ENCODE results near the gene MRPS2.
A peak's percentile ranks its signal among the peaks of the same experiment; 100 is the strongest.

The MRPS2 gene

DNA sequence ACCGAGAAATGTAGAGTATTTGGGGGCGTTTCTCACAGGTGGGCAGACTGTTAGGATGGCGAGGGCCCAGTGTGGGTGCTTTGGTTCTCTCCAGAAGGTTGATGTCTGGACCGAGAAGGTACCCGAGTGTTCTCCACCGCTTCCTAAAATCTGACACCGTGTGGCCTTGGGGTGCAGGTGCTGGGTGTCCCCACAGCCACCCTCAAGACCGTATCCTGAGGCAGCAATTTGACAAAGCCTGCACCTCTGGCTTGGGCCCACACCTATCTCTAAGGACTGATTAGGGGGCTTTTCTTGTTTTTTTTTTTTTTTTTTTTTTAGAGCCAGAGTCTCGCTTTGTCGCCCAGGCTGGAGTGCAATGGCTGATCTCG is 19.6 kb upstream of the MRPS2 start:
- no peak for DNase-seq

DNA sequence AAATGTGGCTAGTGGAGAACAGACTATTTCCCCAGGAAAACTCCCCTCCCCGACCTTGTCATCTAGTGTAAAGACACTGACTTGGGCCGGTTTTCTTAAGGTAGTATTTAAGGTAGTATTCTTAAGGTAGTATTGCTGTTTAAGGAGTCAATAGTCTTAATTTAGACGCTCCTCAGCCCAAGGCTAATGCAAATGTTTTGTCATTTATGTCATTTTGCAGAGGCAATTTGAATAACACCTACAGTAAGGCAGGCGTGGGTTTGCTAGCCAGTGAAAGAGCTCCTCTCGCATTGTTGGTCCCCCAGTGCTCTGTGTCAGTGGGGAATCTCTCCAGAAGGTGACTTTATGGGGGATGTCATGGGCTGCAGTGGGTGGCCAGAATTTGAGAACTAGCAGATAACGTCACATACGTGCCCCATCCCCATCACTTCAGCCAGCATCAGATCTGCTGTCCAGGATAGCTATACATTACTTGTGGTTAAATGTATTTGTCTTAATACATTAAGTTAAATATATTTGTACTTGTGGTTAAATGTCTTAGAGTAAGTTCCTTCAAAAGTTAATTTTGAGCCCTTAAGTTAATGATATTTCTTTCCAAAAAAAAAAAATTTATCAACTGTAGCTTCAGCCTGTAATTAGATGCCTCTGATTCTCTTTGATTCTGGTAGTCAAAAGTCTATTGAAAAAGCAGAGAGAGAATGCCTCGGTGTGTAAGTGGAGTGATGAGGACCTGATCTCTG is 18.3 kb upstream of the MRPS2 start:
- no peak for DNase-seq

DNA sequence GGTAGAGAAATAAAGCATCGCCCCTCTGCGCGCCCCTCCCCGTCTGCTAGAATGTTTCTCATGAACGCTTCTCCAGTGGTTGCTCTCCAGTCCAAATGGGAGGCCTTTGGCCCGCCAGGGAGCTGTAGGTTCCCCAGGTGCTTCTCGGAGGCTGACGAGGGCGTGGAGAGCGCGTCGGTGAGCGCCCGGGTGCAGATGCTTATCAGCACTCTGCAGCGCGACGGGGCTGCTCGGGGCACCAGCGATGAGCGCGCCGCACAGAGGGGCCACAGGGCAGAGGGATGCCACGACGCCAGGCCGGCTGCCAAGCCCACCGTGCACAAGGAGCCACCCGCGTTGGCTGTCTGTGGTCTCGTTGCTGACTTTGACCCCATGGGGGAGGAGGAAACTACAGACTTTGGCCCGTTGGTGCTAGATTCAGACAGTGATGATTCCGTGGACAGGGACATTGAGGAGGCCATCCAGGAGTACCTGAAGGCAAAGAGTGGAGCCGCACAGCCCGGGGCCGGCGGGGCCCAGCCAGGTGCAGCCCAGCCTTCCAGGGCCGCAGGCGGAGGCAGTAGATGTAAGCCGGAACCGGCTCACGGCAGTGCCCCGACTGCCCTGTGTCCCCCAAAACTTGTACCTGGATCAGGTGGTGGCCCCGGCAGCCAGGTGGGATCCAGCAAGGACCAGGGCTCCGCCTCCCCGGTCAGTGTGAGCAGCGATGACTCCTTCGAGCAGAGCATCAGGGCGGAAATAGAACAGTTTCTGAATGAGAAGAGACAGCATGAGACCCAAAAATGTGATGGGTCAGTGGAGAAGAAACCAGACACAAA is 15.8 kb upstream of the MRPS2 start:
- DNase-seq = no peak

DNA sequence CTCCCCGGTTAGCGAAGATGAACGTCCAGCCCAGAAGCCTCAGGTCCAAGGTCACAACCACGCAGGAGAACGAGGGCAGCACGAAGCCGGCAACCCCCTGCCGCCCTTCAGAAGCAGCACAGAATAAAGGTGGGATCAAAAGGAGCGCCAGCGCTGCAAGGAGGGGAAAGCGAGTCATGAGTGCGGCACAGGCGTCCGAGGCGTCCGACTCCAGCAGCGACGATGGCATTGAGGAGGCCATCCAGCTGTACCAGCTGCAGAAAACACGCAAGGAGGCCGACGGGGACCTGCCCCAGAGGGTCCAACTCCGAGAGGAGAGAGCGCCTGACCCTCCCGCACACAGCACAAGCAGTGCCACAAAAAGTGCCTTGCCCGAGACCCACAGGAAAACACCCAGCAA is 15.1 kb upstream of the MRPS2 start:
- no peak for DNase-seq

DNA sequence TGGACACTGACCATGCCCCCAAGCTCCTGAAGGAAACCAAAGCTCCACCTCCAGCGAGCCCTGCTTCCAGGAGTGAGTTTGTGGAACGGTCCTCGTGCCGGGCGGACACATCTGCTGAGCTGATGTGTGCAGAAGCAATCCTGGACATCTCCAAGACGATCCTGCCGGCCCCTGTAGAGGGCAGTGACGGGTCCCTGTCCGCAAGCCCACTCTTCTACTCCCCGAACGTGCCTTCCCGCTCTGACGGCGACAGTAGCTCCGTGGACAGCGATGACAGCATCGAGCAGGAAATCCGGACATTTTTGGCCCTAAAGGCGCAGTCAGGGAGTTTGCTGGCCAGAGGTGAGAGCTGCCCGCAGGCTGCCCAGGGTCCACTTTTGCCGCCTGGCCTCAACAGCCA is 14.7 kb upstream of the MRPS2 start:
- DNase-seq = no peak

DNA sequence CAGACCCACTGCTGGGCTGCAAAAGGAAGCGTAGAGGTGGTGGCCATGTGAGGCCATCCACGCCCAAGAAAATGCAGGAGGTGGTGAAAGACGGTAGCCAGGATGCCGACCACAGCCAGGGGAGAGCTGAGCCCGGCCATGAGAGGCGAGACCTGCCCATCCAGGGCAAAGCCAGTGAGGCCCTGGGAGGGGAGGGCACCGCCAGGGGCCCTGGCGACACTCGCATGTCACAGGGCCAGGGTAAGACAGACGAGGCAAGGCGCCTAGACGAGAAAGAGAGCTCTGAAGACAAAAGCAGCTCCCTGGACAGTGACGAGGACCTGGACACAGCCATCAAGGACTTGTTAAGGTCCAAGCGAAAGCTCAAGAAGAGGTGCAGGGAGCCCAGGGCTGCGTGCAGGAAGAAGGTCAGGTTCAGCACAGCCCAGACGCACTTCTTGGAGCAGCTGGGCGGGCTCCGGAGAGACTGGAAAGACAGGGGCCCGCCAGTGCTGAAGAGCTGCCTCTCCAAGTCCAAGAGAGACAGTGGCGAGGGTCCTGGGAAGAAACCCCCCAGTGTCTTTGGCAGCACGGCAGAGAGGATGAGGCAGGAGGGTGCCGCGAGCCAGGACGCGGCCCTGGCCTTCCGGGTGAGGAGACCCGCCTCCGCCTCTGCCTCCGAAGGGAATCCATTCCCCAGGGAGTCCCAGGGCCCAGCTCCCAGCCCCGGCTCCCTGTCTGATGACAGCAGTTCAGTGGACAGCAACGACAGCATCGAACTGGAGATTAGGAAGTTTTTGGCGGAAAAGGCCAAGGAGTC is 14.0 kb upstream of the MRPS2 start:
- DNase-seq = no peak

DNA sequence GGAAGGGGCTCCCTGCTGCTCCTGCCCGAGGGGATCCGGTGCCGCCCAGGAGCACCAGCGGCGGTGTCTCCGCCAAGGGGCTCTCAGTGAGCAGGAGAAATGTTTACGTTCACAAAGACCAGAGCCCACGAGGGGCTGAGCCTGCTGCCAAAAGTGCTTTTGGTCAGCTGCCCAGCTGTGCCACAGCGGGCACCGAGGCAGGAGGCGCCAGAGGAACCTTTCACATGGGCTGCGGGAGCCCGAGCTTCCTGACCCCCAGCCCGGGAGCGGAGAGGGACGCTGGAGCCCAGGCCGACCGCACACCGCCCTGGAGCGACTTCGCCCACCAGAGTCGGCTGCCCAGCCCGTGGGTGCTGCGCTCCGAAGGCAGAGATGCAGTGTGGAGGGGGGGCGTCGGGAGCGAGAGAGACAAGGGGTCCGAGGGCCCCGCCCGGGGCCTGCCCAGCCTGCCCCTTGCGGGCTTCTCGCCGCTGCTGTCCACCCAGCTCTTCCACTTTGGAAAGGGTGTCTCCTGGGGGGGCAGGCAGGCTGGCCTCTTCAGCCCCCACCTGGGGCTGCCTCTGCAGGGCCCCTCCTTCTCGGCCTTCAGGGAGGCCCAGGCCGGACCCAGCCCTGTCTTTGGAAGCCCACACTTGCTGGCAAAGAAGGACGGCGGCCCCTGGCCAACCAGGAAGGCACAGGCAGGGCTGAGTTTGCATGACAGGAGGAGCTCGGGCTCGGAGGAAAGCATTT is 13.0 kb upstream of the MRPS2 start:
- no peak for DNase-seq

DNA sequence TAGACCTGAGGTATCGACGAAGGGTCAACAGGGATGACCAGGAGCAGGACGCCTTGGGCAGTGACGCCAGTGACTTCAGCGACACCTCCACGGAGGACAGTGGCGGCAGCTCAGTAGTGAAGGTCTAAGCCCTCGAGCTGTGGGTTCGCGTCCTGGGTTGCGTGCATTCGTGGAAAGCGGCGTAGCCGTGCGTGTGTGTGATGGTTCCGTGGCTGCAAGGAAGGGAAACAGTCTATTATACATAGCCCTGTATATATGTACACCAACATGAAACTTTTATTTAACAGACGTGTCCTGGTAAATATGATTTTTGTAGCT is 12.5 kb upstream of the MRPS2 start:
- no peak for DNase-seq

DNA sequence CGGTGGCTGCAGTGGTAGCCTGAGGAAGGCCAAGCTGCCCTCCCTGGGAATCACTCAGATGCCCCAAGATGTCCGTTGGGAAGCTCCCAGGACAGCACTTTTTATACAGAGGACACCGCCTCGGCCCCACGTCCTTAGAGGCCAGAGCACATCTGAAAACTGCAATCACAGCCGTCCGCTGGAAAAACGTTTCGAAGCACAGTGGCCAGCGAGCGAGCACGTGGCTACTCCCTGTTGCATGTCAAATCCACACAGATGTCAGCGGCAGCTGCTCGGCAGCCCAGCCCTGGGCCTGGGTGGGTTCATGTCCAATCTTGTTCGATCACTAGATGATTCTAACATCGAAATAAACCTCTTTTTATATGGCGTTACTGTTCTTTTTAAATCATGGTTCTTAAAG is 12.0 kb upstream of the MRPS2 start:
- DNase-seq = no peak

DNA sequence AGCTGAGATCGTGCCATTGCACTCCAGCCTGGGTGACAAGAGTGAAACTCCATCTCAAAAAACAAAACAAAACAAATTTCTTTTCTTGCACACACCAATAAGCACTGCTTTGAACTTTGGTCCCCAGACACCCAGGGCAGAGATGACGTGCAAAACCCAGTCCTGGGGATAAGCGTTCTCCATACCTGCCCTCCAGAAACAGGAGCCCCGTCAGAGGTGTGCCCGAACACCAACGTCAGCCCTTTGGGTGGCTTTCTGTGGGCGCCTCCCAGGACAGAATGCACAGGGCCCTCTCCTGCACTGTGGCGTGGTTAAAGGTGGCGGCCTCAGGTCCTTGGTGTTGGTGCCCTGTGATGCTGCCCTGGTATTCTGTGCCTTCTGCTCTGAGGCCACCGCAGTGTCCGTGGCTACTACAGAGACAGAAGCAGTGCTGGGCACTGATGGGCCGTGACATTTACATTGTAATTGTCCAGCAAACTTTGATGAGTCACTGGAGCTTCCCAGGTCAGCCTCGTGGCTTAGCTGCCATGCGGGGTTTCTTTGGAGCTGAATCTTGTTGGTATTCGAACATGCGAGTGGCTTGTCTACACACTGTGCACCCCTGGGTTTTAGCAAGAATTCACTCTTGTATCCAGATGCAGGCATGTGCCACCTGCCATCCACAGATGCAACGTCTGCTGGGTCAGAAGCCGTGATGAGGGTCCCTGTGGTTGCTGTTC is 11.1 kb upstream of the MRPS2 start:
- no peak for DNase-seq

DNA sequence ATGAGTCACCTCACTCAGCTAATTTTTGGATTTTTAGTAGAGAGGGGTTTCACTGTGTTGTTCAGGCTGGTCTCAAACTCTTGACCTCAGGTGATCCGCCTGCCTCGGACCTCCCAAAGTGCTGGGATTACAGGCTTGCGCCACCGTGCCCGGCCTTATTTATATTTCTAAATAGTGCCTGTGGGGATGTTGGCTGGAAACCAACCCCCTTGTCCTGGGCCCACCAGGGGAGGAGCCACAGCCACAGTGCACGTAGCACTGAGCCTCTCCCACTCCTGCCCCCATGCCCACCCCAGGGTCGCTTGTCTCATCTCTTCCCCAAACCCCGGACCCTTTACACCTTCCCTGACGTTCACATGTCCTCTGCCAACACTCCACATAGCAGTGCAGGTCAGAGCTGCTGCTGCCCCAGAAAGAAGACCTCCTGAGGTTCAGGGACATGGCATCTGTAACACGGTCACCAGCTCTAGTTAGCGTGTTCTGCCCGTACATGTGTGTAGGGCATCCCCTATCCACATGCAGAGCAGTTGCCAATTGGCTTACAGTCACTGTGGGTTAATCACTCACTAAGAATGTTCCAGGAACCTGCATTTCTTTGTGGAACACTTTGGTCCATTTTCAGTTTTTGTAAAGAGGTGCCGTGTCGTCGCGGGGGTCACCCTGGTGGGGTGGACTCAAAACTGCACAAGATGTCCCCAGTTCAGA is 10.2 kb upstream of the MRPS2 start:
- no peak for DNase-seq

DNA sequence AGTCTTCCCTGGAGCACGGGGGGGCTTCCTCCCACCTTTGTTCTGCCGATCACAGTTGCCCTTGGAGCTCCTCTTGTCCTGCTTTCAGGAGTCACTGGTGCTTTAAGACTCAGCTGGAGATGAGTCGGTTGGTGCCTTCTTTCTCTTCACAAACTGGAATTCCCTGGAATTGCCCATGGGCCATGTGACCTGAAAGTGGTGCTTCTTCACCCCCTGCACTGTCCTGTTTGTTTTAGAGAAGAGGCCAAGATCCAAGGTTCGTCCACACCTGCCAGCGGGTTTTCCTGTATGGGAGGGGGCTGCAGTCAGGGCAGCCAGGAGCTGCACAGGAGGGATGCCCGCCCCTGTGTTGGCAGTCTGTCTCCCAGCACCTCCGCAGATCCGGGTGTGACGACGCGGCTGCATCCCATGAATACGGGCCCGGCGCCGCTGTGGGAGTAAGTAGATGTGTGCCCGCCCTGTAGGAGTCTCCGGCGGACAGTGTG is 9.5 kb upstream of the MRPS2 start:
- DNase-seq = no peak

DNA sequence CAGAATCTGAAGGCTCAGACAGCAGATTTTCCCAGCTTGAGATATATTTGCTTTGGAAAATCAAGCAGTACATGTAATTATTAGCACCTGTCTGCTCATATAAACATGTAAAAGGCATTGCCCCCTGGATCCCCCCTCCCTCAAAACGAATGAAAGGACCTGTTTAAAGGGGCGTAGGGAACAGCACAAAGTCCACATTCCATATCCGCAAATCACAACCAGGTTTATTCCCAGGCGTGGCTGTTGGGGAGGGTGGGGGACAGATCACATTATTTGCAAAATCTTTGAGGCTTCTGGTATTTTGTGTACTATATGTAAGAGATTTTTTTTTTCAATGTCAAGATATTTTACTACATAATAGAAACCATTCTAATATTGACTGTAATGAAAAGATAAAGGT is 8.7 kb upstream of the MRPS2 start:
- DNase-seq = no peak

DNA sequence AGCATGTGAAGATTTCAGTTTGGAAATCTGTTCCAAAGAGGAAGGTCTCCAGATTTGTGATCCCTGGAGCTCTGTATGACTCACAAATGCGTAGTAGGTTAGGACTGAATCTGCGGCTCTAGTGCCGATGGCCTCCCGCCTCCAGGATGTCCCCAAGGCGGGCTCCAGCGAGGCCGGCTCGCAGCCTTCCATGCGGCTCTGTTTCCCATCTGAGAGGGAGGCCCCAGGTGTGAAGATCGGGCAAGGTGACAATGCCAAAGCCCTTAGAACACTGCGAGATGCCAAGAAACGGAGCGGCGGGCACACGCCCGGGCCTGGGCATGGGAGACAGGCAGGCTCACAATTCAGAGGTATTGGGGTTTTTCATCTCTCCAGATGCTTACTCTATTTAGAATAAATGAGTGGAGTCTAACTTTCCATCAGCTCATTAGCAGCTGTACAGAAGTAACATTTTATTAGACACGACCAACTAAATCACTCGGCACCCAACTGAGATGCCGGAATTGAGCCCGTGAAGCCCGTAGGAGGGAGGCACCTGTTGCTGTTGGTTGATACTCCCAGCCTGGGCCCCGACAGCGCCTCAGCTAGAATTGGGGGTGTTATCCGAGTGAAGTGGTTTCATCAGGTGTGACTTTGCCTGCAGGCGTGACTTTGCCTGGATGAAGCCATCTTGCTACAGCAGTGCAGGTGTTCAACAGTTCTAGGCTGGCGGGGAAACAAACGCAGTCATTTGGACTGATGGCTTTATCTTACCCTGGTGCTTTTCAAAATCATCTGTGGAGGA is 7.4 kb upstream of the MRPS2 start:
- no peak for DNase-seq

DNA sequence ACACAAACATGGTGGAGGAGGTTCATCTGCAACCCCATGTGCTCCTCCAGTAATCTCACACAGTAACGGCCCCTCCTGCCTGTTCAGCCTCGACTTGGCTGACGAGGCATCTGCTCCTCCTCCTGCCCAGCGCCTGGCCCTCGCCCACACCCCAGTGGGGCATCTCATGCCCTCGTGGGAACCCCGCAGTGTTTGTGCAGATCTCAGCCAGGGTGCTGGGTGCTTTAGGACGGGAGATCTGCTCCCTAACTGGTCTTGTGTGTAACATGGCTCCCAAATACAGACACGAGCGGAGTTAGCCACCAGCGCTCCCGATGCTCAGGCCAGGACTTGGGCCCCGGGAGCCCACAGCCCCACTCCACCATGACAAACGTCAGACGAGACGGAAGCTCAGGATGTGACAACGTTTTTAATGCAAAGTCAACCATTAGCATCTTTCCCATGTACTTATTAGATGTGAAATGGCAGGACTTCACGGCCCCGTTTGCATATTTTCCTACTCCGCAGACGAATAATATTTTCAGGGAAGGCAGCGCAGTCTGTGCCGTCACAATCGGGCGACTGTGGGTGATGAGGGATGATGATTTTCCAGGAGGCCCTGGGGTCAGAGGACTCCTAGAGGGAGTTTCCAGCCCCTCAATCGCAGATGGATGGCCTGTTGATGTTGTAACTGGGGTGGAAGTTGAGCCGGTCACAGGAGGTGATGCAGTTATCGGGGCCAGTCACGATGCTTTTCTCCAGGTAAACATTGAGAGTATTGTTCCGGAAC is 5.5 kb upstream of the MRPS2 start:
- no peak for DNase-seq

DNA sequence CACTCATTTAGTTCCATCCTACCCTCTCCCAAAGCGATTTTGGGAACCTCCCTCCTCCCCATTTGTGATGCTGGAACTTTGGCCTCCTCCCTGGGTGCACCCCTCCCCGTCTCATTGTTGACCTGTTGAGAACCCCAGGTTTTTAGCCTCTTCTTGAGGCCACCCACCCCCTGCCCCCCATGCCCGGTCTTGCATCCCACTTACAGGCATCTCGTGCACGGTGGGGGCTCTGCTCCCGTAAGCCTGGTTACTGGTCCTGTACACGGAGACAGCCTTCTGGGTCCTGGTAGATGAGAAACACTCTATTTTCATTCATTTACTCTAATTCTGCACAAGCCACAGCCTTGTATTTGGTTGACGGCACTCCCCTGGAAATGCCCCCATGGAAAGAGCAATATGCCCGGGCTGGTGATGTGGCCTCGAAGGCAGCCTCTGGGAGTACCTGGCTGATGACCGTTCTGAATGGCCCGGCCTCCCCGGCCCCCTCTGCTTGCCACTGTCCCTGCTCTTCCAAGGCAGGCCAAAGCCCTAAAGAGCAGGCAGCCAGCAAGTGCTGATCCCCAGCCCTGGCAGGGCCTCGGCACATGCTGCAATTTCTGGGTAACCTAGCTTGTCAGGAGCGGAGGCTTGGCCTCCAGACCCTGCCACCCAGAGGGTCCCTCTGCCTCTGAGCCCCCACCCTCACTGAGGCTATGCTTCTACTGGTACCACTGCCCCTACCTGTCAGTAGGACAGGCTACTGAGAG is 1.9 kb upstream of the MRPS2 start:
- DNase-seq = no peak

DNA sequence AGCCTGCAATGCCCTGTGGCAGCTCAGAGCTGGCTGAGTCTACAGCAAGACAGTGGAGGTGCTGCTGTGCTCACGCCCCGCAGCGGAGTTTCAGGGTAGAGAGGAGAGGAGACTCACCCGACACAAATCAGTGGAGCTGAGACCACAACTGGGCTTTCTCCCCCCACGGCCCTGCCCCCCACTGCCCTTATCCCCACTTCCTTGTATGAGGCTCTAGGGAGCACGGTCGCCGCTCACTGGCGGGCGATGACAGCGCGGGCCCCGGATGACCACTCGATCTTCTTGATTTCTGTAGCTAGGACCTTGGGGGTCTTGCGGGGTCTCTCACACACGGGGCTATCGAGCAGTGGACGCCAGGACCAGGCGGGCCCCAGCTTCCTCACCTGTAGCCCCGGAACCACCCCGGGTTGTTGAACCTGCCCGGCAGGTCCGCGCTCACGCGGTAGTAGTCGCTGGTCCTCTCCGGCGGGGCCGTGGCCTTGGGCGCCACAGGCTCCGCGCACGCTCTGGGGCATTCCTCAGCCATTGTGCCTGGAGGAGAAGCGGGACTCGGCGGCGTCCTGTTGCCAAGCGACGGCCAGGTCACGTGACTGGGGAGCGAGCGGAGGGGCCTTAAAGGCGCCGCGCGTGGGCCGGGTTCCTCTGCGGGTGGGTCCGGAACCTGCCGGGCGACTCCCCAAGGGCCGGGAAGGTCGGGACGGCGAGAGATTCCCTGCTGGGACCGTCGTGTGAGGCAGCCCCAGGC is 984 bp upstream of the MRPS2 start:
- peak; percentile 10 for DNase-seq

DNA sequence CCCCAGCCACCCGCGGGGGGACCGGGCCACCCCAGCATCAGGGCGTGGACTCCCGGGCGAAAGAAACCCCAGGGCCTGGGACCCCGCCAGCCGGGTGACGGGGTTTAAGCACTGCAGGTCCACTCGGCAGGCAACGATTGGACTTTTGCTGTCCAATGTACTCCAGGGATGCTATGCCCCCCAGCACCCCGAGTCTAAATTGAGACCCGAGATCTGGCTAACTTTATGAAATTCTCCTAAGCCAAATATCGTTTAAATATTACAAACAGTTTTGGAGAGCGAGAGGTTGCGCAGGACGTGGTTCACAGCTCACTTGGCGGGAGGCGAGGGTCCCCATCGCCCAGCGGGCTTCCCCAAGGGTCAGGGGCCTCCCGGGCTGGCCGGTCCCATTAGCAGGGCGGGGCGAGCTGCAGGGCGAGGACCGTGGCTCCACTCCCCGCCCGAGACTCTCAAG is 384 bp upstream of the MRPS2 start:
- DNase-seq = no peak

All from NCI-H446 treated with DMSO at 0.1 percent for 48 hours (cell line).